HG03064 (cell line): ENCODE measurements around the gene RFX7.

ENCODE experiments used
- ATAC-seq: cut with Tn5 transposase; IDR thresholded peaks from one replicate; pipeline ENCODE4 v1.9.1; 2021; ENCODE audit warnings: low read depth; ENCODE audit not compliant: unreplicated experiment

RFX7 gene

DNA sequence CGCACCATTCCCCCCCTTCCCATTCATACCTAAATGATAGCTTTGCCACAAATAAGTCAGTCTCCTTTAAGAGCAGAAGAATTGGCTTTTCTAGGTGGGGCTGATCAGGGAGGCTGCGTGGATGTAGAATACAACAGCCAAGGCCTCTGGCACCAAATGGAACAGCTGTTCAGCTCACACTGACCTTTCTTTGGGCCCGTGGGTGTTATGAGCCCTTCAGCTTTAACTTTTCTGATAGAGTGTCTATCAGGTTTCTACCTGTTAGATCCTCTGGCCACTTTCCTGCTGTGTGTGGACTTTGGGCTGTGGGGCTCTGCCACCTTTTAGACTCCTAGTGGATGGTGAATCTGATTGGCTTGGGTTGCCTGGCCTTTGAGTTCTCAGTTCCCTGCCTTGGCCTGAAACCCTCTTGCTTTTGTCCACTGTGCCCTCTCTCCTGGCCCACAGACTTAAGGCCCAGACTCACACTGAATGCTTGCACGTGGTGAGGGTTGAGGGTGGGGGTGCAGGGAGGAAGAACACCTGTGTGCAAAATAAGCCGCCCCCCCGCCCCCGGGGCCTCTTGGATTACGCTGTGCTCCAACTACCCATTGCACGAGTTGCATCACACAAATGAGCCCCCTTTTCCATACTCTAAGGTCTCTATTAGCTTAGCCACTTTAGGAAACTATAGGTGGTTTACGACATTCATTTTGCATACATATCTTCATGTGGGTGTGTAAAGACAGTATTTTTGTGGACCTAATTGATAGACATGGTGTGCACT lies 1.3 kb upstream of the RFX7 start:
- no peak for ATAC-seq

DNA sequence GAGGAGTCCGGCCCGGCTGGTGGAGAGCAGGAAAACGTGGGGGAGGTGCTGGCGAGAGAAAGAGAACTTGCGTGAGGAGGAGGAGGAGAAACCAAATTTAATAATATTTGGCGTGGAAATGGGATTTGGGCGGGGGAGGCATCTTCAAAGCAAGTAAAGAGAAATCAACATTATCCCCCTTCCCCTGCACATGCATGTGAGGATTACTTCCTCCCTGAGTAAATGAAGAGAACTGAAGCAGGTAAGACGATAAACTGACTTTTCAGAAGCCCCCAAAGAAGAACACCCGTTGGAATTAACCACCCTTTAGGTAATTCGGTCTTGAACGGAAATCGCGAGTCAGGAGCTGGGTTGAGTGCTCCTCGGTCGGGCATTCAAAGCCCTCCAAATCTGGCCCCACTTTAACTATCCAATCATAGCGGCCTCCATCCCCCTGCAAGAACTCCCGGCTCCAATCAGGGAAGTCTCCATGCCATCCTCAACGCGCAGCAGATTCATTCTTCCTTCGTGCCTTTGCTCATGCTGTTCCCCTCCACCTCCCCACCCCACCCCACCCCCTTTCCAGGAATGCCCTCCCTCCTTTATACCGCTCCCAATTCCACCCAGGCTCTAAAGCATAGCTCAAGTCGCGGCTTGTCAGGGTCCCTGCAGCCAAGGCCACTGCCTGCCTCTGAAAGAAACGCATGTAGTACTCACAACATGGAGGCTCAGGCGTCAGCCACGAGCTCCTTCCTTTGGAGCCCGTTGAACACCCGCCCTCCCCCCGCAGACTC lies 545 bp upstream of the RFX7 start:
- ATAC-seq: no peak

DNA sequence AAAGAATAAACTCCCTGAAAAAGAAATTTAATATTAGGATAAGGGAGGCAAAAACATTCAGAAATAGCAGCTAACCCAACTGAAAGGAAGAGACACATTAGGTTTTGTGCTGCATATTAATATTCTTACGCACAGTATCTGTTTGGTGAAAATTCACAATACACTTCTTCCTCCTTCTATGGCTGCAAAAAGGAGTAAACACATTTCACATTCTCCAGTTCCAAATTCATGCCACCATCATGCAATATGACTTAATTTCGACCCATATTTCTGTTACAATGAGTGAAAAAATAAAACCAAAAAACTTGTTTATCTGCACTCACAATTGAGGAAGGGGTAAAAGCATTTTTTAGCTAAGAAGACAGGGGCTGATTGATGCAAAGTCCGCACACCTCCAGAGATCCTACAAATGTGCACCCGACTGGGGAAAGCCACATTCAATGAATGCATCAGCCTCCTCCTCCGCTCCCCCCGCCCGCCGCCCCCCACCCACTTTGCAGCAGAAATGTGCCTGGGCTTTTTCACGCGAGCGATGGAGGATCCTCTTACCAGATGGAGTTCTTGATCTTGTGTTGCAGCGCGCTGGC lies 1.0 kb downstream of the RFX7 start:
- no peak for ATAC-seq

DNA sequence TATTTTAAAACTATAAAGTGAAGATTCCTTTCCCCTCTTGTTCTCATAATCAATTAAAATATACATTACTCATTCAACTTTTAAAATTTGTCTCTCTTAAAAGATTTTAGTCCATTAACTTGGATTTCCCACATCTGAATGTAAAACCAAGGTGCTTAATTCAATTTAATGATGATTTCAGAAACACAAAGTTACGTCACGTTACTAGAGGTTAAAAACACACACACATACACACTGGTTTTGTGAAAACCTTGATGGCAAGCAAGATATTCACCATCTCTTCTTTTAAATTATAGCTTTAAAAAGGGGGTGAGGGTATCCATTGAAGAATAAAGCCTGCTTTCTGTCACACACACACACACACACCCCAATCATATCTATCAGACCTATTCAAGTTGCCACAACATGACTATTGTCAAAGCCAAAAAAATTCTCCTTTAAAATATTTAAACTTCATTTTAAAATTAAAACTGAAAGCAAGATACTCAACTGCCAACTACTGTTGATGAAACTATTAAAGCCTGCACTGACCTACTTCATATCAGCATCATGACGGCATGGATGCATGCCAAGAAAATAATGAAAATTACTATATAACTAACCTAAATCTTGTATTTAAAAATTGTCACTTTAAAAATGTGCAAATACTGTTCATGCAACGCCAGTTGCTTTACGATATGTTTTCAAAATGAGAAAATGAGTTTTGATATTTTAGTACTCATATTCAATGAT lies 2.1 kb downstream of the RFX7 start:
- ATAC-seq: no peak

DNA sequence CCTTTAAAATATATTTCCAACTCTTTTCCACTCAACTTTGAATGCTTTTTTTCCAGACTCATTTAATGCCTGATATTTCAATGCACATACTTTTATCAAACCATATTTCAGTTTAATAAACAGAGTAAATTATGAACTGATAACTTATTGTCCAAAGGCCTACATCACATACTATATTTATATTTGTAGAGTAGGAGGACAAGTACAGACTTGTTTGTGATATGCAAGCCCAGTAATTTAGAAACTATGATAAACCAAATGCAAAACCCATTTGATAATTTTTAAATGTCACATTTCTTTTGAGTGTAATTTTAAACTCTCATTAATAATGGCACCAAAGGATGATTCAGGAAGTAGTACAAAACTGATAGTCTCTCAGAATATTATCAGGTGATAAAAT lies 3.3 kb downstream of the RFX7 start:
- ATAC-seq: no peak

DNA sequence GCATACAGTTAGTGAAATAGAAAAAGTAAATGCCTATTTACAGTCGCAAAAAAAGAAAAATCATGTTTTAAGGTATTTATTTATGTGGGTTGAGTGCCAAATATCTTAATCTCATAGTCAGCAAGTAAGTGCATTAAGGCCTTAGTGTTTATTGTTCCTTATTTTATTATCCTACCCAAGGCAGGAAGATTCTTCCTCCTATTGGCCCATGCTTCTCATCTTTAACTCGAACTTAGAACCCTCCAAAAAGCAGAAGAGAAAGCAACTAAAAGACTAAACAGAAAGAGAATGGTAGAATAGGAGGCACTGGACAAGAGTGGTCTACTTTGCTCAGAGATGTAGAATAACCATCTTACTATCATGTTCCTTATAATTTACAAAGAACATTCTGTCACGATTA lies 7.5 kb downstream of the RFX7 start:
- no peak for ATAC-seq

DNA sequence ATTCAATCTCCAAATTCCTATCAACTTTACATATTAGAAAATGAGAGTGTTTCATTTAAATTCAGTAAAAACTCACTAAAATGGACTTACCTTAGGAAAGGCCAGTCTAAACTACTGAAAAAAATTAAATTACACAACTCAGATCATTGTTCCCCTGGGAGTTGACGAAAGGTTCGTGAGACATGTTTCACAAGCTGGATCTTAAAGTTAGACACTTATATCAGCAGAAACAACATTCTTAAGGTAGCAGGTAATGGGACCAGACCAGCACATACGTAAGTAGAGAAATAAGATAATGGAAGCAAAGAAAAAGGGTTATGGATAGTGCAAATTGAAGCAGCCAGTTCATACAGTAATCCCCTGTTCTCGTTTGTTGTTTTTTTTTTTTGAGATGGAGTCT lies 8.9 kb downstream of the RFX7 start:
- ATAC-seq: no peak

DNA sequence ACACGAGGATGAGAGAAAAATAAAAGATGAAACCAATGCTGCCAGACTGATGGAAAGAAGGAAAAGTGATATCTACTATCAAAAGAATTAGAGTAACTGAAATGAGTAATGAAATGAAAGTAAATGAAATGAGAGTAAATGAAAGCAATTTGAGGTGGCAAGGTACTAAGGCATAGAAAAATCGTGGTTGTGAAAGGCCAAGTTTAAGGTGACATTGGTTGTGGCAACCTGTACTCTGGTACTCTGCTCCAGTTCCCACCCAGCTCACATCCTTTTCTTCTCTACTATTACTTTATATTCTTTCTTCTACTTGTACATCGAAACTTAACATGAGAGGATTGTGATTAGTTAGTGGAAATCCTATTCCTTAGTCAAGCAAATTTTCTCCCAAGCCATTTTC lies 10.1 kb downstream of the RFX7 start:
- ATAC-seq: no peak

DNA sequence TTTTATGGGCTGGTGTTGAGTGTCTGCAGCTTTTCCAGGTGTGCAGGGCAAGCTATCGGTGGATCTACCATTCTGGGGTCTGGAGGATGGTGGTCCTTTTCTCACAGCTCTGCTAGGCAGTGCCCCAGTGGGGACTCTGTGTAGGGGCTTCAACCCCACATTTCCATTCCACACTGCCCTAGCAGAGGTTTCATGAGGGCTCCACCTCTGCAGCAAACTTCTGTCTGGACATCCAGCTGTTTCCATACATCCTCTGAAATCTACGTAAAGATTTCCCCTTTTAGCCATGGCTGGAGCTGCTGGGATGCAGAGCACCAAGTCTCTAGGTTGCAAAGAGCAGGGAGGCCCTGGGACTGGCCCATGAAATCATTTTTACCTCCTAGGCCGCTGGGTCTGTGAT lies 11.6 kb downstream of the RFX7 start:
- no peak for ATAC-seq

DNA sequence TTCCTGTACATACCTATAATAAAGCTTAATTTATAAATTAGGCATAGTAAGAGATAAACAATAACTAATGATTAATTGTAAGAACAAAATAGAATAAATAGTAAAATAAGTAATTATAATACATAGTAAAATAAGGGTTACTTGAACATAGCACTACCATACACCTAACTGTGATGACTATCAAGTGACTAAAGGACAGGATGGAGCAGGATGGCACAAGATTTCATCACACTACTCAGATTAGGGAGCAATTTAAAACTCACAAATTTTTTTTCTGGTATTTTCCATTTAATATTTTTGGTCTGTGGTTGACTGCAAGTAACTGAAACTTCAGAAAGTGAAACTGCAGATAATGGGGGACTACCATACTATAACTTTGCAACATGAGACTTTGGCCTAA lies 14.8 kb downstream of the RFX7 start:
- ATAC-seq: no peak

DNA sequence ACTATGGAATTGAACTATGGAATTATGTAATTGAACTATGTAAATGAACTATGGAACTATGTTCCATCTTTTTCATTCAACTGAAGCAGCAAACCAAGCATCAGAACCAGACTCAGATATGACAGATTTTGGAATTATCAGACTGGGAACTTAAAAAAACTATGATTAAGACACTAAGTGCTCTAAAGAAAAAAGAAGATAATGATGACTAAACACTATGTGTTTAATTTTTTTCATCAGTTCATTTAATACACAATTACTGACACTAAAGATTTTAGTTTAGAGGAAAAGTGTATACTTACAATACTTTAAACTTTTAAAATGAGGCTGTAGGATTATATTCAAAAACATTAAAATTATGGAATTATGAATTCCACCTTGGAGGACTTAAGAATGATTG lies 15.3 kb downstream of the RFX7 start:
- ATAC-seq: no peak

DNA sequence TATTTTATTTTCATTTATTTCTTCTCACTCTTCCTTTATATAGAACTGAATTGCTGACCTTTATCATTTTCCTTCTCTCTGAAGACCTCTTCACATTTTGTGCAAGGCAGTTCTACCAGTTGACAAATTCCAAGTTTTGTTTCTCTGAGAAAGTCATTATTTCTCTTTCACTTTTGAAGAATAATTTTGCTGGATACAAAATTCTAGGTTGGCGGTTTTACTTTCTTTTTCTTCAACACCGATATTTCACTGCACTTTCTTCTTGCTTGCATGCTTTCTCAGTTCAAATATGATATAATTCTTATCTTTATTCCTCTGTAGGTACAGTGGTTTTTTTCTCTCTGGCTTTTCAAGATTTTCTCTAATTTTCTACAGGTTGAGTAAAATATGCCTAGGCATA lies 15.9 kb downstream of the RFX7 start:
- no peak for ATAC-seq

DNA sequence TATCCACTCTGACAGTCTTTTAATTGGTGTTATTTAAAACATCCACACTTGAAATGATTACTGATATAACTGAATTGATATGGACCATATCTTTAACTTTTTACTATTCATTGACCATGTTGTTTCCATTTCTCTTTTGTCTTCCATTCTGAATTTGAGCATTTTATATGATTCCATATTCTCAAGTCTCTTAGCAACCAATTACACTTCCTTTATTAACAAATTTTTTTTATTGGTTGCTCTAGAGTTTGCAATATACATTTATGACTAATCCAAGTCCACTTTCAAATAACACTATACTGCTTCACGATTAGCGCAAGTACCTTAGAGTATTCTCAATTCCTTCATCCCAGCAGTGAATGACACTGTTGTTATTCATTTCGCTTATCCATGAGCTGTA lies 16.4 kb downstream of the RFX7 start:
- ATAC-seq: no peak

DNA sequence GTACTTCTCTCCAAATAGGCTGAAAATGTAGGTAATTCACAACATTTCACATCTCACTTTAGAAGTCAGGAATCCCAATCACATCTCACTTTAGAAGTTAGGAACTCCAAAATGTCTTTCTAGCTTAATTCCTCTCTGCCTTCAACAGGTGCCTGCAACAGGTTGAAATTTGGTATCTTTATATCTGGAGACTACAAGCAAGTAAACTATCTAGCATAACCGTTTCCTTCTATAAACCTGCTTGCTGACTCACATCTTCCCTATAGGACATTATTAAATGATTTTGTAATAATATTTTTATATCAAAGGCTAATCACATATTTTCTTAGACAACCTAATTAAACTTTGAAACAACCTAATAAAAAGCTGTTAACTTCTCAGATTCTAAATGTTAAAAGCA lies 18.2 kb downstream of the RFX7 start:
- no peak for ATAC-seq

DNA sequence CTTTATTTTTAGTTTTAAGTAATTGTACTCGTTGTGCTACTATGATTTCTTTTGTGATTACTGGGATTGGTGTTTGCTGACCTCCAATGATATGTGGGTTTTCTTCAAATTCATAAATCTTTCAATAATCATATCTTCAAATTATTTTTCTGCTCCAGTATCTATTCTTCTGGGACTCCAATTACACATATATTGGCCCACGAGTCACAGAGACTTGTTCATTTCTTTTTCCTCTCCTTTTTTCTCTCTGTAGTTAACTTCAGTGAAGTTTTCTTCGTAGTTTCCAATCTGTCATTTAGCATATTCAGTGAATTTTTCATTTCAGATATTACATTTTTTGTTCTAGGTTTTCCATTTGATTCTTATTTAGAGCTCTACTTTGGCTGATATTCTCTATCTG lies 21.4 kb downstream of the RFX7 start:
- ATAC-seq: no peak

DNA sequence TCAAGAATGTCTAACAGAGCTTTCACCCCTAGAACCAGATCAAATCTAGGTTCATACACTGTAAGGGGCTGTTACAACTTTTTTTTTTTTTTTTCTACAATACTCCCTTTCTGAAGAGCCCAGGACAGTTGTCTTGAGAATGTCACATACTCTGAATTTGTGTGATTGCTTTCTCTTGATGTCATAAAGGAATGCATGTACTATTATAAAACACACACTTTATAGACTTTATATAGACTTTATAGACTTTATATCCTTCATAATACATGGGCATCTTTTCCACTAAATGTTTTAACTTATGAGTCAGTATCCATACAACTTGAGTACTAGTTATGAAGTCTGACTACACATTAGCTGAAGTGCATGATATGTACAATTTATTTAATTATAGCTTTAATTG lies 26.3 kb downstream of the RFX7 start:
- ATAC-seq: no peak

DNA sequence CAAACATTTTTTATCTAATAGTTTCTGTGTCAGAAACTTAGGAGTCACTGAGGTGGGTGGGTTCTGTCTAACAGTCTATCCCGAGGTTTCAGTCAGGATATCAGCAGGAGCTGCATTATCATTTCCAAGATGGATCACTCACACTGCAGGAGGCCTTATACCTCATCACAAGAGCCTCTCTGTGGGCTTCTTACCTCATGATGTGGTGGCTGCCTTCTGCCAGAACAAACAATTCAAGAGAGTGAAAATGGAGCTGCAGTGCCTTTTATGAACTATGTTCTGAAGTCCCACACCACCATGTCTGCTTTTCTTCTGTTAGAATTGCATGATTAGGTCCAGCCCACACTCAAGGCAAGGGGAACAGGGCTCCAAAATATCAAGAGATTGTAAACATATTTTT lies 27.9 kb downstream of the RFX7 start:
- no peak for ATAC-seq

DNA sequence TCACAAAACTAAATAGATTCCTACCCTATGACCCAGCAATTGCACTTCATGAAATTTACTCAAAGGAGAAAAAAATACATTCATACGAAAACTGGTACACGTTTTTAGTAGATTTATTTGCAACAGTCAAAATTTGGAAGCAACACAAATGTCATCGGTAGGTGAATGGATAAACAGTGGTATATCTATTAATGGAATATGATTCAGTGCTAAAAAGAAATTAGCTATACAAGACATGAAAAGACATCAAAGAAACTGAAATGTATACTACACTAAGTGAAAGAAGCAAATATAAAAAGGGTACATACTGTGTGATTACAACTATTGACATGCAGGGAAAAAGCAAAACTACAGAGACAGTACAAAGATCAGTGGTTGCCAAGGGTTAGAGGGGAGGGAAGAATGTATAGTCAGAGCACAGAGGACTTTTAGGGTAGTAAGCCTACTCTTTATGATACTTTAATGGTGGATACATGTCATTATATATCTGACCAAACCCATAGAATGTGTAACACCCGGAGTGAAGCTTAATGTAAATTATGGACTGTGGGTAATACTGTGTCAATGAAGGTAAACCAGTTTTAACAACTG lies 31.6 kb downstream of the RFX7 start:
- ATAC-seq: no peak

DNA sequence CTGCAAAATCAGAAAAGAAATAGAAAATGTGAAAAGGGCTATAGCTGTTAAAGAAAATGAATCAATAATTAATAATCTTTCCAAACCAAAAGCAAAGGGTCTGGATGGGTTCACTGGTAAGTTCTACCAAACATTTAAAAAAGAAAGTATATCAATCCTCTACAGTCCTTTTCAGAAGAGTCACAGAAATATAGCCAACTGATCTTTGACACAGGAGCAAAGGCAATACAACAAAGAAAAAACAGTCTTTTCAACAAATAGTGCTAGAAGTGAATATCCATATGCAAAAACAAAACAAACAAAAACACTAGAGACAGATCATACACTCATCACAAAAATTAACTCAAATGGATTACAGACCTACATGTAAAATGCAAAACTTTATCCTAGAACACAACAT lies 32.6 kb downstream of the RFX7 start:
- ATAC-seq: no peak

DNA sequence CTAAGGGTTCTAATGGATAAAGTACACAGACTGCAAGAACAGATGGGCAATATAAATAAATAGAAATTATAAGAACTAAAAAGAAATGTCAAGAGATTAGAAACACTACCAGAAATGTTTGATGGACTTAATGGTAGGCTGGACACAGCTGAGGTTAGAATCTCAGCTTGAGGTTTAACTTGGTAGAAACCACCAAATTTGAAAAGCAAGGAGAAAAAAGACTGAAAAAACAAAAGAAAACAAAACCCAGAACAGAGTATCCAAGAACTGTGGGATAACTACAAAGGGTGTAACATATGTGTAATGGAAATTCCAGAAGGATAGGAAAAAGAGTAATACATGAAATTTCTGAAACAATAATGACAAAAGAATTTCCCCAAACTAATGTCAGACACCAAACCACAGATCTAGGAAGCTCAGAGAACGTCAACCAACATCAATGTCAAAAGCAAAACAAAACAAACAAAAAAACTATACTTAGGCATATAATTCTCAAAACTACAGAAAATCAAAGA lies 35.0 kb downstream of the RFX7 start:
- ATAC-seq: no peak

DNA sequence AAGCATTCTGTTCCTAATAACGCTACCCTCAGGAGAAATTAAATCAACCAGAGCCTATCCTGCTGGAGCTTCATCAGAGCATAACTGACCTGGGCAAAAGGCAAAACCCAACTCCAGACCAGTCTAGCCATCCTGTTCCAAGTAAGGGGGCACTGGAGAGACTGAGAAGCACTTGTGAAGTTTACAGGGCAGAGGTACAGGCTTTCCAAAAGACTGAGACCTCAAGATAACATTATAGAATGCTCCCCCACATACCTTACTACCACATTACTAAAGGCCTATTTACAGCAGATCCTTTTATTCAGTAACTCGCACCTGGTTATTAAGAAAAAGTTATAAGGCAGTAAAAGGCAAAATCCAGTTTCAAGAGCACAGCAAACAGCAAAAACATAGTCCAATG lies 35.5 kb downstream of the RFX7 start:
- no peak for ATAC-seq
